Mucosa of gallbladder (tissue), 1 donor: Measurements from ENCODE around the gene GLI2. TPM values are rescaled to one million over a fixed set of nuclear protein-coding genes. Genes with fewer than 3 reads are reported as not detected.

ENCODE experiments used
- DNase-seq: peaks from one replicate; pipeline ENCODE4 v3.0.0-alpha.2; 2020; ENCODE audit warnings: low spot score
- total RNA-seq: library from RNA; stranded (reverse); gene quantifications from one replicate; pipeline ENCODE4 v1.2.1, GENCODE V29; 2021
- donor health status: DM: no; HTN: no; CAD: no.

The GLI2 gene
- total RNA-seq, 1 donor from 2014 or later, result 9.2 TPM

GRCh38 chr2:120712180-120712681 is 23.4 kb upstream of the GLI2 start:
- DNase-seq, result no peak

DNA sequence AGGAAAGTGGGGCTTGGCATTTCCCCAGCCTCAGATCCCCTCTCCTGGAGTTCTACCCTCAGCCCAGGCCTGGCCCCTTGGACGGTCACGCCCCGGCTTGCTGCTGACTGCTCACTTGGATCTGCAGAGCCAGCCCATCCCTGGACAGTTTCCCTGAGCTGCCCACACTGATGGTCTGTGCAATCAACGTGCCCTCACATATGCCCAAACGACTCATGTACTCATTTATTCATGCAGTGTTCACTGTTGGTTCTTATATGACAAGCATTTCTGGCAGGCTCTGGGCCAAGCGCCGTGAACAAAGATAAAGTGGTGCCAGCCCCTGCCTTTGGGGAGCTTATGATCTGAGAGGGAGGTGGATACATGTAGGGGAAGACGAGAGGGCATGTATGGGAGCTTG is 20.3 kb upstream of the GLI2 start:
- no peak for DNase-seq

GRCh38 chr2:120715941-120716340 is 19.7 kb upstream of the GLI2 start:
- DNase-seq, result no peak

DNA sequence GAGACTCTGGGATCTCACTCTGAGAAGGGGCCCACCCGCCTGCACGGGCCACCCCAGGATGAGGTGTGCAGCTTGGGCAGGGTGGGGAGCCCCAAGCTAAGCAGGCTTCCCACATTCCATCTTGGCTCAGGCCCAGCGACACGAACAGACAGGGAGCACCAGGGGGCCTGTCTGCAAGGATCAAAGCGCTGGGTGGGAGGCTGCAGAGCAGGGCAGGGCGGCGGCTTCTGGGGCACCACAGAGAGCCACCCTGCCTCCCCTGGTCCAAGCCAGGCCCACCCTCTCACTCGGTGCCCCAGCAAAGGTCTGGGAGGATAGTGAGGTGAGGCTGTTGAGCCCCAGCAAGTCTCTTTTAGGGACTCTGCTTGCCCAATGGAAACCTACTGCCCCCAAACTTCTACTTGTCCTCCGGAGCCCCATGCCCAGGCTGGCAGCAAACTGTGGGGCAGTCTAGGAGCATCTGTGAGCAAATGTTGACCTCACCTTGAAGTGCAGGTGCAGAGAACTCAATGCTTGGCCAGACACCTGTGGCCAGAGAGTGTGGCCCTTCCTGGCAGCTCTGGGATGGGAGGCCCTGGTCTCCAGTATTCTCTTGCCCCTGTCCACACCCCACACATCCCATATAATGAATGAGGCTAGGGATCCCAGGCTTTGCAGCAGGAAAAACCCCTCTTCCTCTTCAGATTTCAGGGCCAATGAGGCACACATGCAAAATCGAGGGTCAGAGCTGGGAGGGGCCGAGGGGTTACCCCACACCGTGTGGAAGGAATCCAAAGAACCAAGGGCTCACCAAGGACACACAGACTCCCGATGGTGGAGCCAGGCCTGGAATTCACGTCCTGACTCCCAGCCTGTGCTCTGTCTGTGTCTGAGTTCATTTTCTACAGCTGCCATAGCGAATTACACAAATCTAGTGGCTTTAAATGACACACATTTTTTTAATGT is 18.8 kb upstream of the GLI2 start:
- no peak for DNase-seq

GRCh38 chr2:120719491-120719890 is 16.2 kb upstream of the GLI2 start:
- DNase-seq, result no peak

GRCh38 chr2:120720231-120720630 is 15.4 kb upstream of the GLI2 start:
- no peak for DNase-seq

DNA sequence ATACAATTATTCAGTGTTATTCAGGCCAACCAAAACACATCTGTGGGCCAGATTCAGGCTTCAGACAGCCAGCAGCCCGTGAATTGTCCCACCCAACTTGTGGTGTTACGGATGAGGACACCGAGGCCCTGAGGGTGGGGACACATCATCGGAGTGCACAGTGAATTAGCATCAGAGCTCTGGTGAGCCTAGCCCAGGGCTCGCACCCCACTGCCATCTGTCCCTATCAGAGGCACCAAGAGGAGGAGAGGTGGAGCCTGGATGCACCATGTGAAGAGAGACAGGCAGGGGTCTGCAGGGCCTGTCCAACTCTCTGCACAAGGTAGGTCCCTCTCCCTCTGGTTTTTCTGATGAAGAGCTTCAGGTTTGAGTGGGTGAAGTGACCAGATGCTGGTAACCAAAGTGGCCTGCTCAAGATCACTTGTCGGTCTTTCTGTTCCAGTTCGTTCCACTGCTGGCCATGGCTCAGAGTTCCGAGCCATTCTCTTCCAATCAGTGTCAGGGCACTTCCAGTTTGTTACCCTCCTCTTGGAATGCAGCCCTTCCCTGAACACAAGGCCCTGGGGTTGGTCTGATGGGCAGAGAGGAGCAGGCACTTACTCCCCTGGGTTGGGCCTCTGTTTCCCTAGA is 14.8 kb upstream of the GLI2 start:
- DNase-seq, result no peak

DNA sequence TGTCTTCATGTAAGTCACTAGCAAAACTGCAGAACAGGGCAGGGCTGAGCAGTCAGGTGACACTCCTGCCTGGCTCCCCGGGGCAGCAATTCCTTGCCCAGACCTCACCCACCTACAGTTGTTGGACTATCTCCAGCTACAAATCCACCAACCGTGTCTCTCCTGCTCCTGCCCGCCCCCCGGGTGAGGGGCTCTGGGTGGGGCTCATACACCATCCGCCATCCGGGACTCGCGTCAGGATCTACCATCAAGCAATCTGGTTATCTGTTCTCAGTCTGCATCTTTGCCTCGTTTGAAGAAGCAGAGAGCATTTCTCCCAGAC is 13.5 kb upstream of the GLI2 start:
- no peak for DNase-seq

DNA sequence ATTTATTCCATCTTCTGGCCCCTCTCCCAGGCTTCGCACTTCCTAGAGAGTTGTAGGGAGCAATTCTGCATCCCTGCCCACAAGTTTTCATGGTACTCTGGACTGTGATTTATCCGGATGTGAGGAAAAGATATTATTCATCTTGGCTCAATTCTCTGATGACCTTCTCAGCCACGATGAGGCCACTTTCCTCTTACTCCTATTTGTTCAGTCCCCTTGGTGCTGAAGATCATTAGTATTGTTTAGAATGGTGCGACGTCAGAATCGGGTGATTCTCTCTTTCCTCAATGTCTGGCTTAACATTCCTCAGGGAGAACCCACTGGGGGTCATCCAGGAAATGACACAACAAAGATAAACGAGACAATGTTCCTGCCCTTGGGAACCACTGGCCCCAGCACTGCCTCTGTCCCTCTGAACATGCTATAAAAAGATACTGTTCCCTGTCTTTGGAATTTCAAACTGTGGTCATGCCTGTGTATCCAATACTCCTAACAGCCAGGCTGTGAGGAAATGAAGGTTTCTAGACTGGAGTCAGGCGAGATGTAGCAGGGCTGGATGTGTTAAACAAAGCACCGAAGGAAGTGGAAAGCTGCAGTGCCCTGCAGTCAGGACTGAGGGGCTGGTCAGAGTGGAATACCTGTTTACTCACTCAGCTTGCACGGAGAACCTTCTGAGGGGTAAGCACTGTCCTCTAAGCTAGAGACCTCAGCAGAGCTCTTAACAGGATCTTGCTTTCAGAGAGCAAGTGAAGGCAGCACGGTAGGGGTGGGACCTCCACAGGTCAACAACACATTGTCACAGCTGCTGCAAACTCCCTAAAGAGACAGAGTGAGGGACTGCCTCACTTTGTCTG is 12.9 kb upstream of the GLI2 start:
- DNase-seq, result no peak

GRCh38 chr2:120726245-120726644 is 9.4 kb upstream of the GLI2 start:
- no peak for DNase-seq

- no peak for DNase-seq
Measured at GRCh38 chr2:120729406-120730399, 6.0 kb upstream of the GLI2 start.

DNA sequence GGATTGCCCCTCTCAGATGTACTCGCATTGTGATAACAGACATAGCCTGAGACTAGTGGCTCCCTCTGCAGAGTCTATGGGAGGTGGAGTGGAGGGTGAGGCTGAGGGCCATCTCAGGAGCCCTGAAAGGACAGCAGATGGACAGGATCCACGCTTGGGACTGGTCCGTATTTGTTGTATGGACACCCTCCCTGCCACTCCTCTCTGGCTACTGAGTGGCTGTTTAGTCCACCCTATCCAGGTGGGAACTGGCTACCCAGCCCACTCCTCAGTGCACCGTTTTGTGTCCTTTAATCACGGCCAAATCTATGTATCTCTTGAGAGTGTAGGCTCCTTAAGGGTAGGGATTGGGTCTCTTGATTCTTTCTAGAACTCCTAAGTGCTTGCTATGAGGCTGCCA is 4.5 kb upstream of the GLI2 start:
- no peak for DNase-seq

DNA sequence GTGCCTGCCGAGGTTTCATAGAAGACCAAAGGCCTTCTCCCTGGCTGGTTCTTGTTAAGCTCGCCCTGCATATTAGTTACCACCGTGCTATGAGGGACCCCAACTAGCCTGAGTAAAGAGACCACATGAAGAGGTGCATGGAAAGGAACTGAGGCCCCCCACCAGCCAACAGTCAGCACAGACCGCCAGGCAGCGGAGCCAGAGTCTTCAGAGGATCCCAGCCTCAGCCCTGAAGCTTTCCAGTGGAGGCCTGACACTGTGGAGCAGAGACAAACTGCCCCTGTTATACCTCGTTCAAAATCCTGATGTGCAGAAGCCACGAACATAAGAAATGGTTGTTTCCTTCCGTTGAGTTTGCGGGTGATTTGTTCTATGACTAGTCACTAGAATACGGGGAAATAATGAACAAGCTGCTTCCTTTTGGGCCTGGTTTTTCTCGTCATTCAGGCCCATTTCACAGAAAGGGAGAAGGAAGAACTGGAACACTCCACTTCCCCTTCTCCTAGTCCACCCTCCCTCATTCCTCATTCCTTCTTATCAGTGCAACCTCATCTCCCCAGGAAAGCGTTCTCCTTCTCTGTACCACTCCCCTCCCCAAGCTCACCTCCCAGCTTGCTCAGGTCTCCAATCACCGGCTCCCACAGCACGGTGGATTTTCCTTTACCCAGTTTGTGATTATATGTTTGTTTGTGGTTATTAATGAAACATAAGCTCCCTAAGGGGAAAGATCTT is 3.0 kb upstream of the GLI2 start:
- DNase-seq, result no peak

GRCh38 chr2:120733238-120733932 is 2.3 kb upstream of the GLI2 start:
- no peak for DNase-seq

DNA sequence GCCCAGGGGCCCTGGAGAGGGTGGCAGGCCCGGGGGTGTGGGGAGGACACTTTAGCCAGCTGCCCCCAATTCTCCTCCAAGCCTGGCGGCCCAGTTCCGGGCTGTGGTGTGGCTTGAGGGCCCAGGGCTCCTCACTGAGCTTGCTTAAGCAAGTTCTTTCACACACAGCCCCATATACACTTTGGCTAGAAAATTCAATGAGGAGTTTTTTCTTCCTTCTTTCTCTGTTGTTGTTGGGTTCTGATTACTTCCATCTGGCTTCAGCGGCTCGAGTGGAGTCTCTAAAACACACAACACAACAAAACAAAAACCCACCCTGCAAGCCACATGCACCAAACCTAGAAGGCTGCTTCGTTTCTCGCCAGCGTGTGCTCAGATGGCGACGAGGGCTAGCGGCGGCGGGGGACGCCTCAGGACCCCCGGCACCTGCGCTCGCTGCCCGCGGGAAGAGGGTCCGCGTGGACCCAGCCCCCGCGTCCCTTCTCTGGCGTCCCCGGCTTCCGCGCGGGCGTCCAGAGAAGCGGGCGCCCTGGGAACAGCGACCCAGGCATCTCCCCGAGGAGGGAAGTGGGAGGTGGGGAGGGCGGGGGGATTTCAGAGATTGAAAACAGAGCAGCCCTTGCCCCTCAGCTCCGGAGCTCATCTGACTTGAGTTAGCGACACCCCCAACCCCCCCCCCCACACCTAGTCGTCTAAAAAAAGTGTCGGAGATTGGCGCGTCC is 577 bp upstream of the GLI2 start:
- DNase-seq, result no peak

GRCh38 chr2:120736202-120736623 is 545 bp downstream of the GLI2 start:
- no peak for DNase-seq

DNA sequence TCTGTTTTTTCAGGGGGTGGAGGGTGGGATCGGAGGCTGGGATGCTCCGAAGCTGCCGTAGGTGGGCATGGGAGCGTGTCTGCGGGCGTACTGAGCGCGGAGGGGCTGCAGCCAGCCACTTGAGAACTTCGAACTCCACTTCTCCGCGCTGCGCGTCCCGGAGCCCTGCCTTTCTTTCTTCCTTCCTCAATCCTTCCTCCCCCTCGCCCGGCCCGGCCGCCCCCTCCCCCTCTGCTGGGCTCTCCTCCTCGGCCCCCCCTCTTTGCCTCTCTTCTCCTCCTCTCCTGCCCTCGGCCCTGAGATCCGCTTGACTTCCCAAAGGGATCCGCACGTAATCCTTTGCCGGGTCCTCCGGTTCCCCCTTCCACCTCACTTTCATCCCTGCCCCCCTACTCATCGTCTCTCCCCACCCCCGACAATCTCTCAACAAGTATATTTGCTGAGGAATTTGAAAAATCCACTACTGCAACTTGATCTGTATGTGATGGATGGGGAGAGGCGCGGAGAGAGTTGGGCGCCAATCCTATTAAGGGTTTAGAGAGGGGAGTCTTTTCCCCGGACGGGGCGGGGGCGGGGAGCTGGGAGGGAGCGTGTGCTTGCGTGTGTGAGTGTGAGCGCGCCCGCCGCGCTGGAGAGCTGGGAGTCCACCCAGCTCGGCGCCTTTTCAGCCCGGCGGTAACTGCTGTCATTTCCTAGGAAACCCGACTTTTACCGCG is 1.1 kb downstream of the GLI2 start:
- no peak for DNase-seq
